Sigmoid colon (tissue), 4 donors: Measurements from ENCODE around the gene FGFRL1.

Source experiments
- EP300 ChIP-seq, 4 donors: sonication (generic); formaldehyde crosslinking; IDR thresholded peaks; one replicate each; pipeline ENCODE4 v1.6.1; 2017; ENCODE audit warnings: antibody characterized with exemption in 4 of 4
- TF ChIP-seq, protein P1 (sequence below), 4 experiments: fragments of 450-650 bp in 3 of 4; fragments of 200-600 bp in 1 of 4; IDR thresholded peaks; one replicate each; pipeline ENCODE4 v1.5.1; 2016 to 2019; ENCODE audit warnings: antibody characterized with exemption in 4 of 4, mild to moderate bottlenecking in 3 of 4, moderate library complexity in 2 of 4

DNA sequence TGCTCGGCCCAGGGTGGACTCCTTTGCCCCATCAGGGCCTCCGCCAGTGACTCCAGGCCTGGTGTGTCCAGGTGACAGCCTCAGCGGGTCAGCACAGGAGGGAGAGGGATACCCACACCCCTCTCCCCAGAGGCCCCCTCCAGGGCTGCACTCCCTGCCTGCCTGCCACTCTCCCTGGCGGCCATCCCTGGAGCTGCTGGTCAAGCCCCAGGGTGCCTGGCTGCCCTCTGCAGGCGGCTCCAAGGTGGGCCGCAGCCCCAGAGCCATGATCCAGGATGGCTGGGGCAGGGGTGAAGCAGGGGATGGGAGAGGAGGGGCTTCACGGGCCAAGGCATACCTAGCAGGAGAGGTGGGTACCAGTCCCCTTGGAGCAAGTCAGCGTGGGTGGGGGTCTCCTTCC lies 3.8 kb downstream of the FGFRL1 start:
- TF ChIP-seq, protein P1, sequence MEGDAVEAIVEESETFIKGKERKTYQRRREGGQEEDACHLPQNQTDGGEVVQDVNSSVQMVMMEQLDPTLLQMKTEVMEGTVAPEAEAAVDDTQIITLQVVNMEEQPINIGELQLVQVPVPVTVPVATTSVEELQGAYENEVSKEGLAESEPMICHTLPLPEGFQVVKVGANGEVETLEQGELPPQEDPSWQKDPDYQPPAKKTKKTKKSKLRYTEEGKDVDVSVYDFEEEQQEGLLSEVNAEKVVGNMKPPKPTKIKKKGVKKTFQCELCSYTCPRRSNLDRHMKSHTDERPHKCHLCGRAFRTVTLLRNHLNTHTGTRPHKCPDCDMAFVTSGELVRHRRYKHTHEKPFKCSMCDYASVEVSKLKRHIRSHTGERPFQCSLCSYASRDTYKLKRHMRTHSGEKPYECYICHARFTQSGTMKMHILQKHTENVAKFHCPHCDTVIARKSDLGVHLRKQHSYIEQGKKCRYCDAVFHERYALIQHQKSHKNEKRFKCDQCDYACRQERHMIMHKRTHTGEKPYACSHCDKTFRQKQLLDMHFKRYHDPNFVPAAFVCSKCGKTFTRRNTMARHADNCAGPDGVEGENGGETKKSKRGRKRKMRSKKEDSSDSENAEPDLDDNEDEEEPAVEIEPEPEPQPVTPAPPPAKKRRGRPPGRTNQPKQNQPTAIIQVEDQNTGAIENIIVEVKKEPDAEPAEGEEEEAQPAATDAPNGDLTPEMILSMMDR (IDR thresholded peaks at IDR 0.05), result no peak
- no peak for TF ChIP-seq EP300 (IDR thresholded peaks at IDR 0.05)
